Measurements from ENCODE around the gene SYNE2.

DNA sequence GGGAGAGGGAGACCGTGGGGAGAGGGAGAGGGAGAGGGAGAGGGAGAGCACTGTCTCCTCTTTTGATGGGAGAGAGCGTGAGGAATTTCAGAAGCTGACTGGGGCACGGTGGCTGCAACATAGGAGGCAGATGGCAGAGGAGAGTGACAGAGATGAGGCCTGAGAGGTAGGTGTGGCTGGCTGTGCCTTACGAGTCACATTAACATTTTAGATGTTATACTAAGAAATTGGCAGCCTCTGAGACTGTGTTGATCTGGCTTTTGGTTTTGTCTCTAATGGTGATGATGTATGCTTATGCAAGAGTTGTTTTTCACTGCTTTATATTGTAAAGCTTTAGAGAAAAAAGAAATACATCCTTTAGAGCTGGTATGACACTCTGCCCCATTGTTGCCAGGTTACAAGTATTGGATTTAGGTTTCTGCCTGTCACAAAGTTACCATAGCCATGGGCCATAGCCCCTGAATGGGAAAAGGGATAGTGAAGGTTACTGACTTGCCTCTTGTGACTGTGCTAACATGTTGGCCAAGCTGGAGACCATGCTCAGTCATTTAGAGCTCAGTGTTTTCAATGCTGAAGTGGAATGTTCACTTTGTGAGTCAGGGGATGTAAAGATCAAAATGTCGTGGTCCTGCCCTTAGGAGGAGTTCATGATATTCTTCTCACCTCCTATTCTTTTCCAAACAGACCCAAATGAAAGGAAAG lies 186.2 kb downstream of the SYNE2 start:
- TF ChIP-seq, protein P1, sequence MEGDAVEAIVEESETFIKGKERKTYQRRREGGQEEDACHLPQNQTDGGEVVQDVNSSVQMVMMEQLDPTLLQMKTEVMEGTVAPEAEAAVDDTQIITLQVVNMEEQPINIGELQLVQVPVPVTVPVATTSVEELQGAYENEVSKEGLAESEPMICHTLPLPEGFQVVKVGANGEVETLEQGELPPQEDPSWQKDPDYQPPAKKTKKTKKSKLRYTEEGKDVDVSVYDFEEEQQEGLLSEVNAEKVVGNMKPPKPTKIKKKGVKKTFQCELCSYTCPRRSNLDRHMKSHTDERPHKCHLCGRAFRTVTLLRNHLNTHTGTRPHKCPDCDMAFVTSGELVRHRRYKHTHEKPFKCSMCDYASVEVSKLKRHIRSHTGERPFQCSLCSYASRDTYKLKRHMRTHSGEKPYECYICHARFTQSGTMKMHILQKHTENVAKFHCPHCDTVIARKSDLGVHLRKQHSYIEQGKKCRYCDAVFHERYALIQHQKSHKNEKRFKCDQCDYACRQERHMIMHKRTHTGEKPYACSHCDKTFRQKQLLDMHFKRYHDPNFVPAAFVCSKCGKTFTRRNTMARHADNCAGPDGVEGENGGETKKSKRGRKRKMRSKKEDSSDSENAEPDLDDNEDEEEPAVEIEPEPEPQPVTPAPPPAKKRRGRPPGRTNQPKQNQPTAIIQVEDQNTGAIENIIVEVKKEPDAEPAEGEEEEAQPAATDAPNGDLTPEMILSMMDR (IDR thresholded peaks at IDR 0.05; ENCODE audit: extremely low read depth in 1 of 2, insufficient read depth in 1 of 2, low read depth in 1 of 2, low read length in 2 of 2) = no peak
- TF ChIP-seq POLR2AphosphoS5 (IDR thresholded peaks at IDR 0.05; ENCODE audit: insufficient read depth, low read depth, low read length) = no peak
- TF ChIP-seq, protein P2, sequence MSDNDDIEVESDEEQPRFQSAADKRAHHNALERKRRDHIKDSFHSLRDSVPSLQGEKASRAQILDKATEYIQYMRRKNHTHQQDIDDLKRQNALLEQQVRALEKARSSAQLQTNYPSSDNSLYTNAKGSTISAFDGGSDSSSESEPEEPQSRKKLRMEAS (IDR thresholded peaks at IDR 0.05; ENCODE audit: insufficient read depth, insufficient read length) = no peak
- TF ChIP-seq FOS (IDR thresholded peaks at IDR 0.05; ENCODE audit: borderline replicate concordance, insufficient read depth, low read length) = no peak
- TF ChIP-seq POLR2A (IDR thresholded peaks at IDR 0.05; ENCODE audit: low read depth, low read length) = no peak

All from endothelial cell of umbilical vein (primary cell).